ENCODE results near the gene STK10. TPM values are rescaled to one million over a fixed set of nuclear protein-coding genes. Genes with fewer than 3 reads are reported as not detected.

Gene STK10
- total and polyA plus RNA-seq, 4 donors, result 2.8 to 21.7 (median 7.7) TPM

GRCh38 chr5:172117977-172118701 lies 69.9 kb downstream of the STK10 start:
- no peak for DNase-seq (ENCODE audit: low spot score)
- no peaks in the 10 kb centered on the region for H3K9me3 ChIP-seq (ENCODE audit: control insufficient read depth in 4 of 4, low read length in 3 of 4)
- no peaks in the 10 kb centered on the region for H3K27me3 ChIP-seq (ENCODE audit: control insufficient read depth in 4 of 4, insufficient read depth in 4 of 4, low read length in 3 of 4)
- no peak overlapping the region for H3K4me3 ChIP-seq (ENCODE audit: low read depth in 1 of 3, low read length in 3 of 3)
- no peak overlapping the region for H3K27ac ChIP-seq (ENCODE audit: low read depth in 1 of 2, low read length in 2 of 2)
- TF ChIP-seq FOXA2 (IDR thresholded peaks at IDR 0.05), result no peak
- no peak for TF ChIP-seq GABPA (IDR thresholded peaks at IDR 0.05 in 1 of 2, conservative IDR thresholded peaks at IDR 0.05 in 1 of 2)
- TF ChIP-seq TAF1 (conservative IDR thresholded peaks at IDR 0.05), result no peak
- TF ChIP-seq HNF4A (conservative IDR thresholded peaks at IDR 0.05), result no peak
- TF ChIP-seq REST (IDR thresholded peaks at IDR 0.05), result no peak
- TF ChIP-seq RAD21 (IDR thresholded peaks at IDR 0.05), result no peak
- no peak for TF ChIP-seq EGR1 (IDR thresholded peaks at IDR 0.05; ENCODE audit: low read depth in 2 of 2)
- TF ChIP-seq JUND (IDR thresholded peaks at IDR 0.05), result no peak
- no peak for TF ChIP-seq NR2F2 (IDR thresholded peaks at IDR 0.05)
- TF ChIP-seq SP1 (IDR thresholded peaks at IDR 0.05), result no peak
- no peak for TF ChIP-seq CTCF (IDR thresholded peaks at IDR 0.05; ENCODE audit: low read depth, low read length, missing input control)
- no peak for TF ChIP-seq ATF3 (IDR thresholded peaks at IDR 0.05)
- TF ChIP-seq HNF4G (IDR thresholded peaks at IDR 0.05), result no peak
- TF ChIP-seq RXRA (IDR thresholded peaks at IDR 0.05), result no peak
- TF ChIP-seq YY1 (IDR thresholded peaks at IDR 0.05), result no peak
- no peak overlapping the region for H3K9ac ChIP-seq (ENCODE audit: low read depth in 1 of 2, low read length in 2 of 2)
- no peaks in the 10 kb centered on the region for H3K4me1 ChIP-seq (ENCODE audit: control insufficient read depth in 4 of 4, insufficient read depth in 4 of 4, low read length in 3 of 4)
- WGBS, result 75% methylated on average over 9 of the region's 9 CpGs
- H3K36me3 ChIP-seq (ENCODE audit: control insufficient read depth in 4 of 4, insufficient read depth in 3 of 4, low read depth in 1 of 4, low read length in 3 of 4), result no peaks in the 10 kb centered on the region

GRCh38 chr5:172115541-172115982 lies 72.5 kb downstream of the STK10 start:
- no peak for DNase-seq (ENCODE audit: low spot score)
- 83% methylated on average over 4 of the region's 4 CpGs for WGBS

More at GRCh38 chr5:172115541-172115982, 72.5 kb downstream of the STK10 start:
- Histone ChIP-seq H3K27ac (ENCODE audit: low read depth in 1 of 2, low read length in 2 of 2) (peak overlapping the region in 1 of 2 donors; percentile 55), H3K4me1 (ENCODE audit: control insufficient read depth in 4 of 4, insufficient read depth in 4 of 4, low read length in 3 of 4) (peaks cover 0 to 3% (median 0%) of the 10 kb centered on the region in 4 donors), H3K9me3 (ENCODE audit: control insufficient read depth in 4 of 4, low read length in 3 of 4) (no peaks in the 10 kb centered on the region), H3K36me3 (ENCODE audit: control insufficient read depth in 4 of 4, insufficient read depth in 3 of 4, low read depth in 1 of 4, low read length in 3 of 4) (no peaks in the 10 kb centered on the region), H3K27me3 (ENCODE audit: control insufficient read depth in 4 of 4, insufficient read depth in 4 of 4, low read length in 3 of 4) (no peaks in the 10 kb centered on the region), H3K4me3 (ENCODE audit: low read depth in 1 of 3, low read length in 3 of 3) (no peak overlapping the region), H3K9ac (ENCODE audit: low read depth in 1 of 2, low read length in 2 of 2) (no peak overlapping the region)
- TF ChIP-seq HNF4G (IDR thresholded peaks at IDR 0.05) (no peak), RAD21 (IDR thresholded peaks at IDR 0.05) (no peak), SP1 (IDR thresholded peaks at IDR 0.05) (no peak)
